Activated effector memory CD4-positive, alpha-beta T cell treated with anti-CD3 and anti-CD28 coated beads, Interleukin-2, amount 50 U/mL, for 16 hours (primary cell): ENCODE measurements around the gene CABLES2.
"Not testable (repeated sequence)": the region's sequence is repeated elsewhere in the genome, so short reads cannot be mapped to it uniquely, and the experiment has no call there.

Source experiments
- DNase-seq: peaks from one replicate; pipeline ENCODE4 v3.0.0-alpha.2; 2020

CABLES2 gene

DNA sequence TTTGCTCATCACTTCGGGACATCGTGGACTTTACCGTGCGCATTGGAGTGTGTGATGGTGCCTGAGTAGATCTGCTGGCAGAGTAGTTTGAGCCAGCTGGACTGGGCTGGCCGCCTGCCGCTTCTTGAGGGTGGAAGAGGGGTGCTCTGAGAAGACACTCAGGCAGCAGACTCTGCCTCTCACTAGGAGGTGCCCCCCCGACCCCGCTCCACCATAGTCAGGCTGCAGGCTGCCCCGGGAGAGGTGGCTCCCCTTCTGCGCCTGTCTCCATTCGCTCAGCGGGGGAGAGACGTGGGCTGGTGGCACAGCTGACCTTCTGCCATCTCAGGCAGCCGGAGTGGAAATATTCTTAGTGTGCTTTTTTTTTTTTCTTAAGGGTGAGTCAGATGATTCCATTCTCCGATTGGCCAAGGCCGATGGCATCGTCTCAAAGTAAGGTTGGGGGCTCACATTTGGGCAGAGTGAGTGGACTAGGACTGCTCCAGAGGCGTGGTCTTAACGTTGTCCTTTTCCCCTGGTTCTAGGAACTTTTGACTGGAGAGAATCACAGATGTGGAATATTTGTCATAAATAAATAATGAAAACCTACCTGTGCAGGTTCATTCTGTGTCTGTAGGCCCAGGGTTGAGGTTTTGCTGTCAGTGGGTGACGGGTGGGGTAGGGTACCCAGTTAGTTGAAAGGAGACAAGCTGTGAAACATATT, 19.0 kb downstream of the CABLES2 start:
- no peak for DNase-seq

DNA sequence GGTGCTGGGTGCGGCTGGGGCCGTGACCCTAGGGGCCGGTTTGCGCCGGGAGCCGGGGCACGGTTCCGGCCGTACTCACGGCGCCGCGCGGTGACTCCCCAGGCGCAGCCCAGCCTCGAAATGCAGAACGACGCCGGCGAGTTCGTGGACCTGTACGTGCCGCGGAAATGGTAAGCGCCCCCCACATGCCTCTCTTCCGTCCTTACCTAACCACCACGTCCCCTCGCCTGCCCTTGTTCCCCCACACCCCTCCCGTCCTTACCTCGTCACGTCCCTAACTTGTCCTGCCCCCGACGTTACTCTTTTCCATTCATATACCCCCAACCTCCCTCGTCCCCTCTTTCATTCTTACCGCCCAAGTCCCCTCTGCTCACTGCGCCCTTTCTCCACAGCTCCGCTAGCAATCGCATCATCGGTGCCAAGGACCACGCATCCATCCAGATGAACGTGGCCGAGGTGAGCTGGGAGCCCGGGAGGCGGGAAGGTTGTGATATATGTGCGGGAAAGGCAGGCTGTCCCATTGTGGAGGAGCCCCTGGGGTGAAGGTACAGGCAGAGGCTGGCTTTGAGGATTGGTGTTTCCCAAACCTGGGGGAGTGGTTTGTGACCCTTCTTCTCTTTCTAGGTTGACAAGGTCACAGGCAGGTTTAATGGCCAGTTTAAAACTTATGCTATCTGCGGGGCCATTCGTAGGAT, 19.7 kb downstream of the CABLES2 start:
- DNase-seq, result no peak

DNA sequence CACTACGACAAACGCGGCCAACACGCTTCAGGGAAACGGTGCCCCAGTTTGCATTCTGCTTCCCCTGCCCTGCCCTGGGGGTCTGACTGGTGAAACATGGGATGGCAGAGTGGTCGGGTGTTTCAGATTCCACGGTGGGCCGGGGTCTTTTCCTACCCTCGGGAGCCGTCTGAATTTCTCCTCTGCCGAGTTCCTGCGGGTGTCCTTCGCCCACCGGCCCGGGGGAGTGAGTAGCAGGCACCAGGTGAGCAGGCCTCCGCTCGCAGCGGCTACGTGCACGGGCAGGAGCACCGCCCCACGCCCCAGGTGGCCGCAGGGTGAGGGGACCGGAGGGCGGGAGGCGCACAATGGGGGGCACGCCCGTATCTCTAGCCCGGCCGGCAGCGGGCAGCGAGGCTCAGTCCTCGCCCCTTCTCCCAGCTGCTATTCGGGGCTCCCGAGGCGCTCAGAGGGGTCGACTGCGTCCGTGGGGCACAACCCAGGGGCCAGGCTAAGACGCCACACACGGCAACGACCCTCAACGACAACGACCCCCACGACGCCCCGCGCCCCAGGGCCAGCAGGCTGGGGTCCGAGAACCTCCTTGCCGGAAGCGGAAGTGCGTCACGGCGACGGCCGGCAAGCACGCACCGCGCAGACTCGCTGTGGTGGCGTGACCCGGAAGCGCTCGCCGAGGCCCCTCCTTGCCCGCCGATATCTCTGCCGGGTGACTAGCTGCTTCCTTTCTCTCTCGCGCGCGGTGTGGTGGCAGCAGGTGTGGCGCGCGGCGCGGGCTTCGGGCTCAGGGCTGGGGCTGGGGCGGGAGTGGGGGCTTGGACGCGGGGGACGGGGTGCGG, 20.5 kb downstream of the CABLES2 start, which contains the start of gene RPS21:
Gene RPS21, plus strand, starts transcription at position 721 of the 836 bp plus-strand sequence. CDS start 236 bp downstream, outside the sequence.
- DNase-seq, result peak; percentile 97

DNA sequence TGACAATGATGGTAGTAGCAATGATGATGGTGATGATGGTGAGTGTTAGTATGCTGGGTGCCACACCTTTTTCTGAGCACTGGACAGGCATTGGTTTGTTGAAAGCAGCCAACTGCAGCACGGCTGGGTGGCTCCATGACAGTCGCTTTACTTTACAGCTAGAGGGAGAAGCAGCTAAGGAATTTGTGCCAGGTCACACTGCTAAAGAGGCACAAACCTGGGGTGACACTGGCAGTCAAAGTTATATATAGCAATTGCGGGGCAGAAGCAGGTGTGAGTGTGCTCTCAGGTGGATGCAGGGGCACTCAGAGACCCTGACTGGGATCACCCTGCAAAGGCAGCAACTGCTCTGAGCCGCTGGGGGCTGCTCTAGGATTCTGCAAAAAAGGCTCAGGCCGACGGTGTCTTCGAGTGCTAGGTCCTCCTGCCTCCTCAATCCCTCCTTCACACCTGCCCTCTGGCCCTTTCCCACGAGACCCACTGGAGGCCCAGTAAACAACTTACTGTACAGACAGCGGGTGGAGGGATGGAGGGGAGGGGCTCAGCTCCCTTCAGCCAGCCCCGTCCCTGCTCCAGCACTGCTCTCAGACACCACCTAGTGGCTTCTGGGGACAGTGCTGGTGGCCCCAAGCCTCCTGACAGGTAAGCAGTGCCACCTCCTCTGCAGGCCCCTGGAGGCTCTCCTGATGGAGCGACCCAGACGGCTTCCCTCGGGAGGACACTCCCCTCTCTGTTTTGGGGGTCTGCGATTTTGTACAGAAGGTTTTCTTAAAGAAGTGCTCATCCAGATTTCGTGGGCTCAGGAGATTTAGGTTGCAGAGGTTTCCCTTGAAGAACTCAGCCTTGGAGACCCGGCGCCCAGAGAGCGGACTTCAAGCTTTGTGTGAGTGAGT, 24.5 kb downstream of the CABLES2 start:
- DNase-seq, result peak; percentile 91

DNA sequence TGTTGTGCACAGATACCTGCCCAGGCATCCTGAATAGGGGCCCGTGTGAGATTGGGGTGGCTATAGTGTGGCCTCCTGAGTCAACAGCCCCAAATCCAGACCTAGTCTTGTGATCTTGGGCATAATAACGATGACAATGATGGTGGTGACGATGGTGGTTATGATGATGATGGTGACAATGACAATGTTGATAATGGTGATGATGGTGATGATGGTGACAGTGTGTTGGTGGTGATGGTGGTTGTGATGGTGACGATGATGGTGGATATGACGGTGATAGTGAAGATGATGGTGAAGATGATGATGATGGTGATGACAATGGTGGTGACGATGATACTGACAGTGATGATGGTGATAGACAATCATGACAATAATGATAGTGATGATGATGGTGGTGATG, 25.2 kb downstream of the CABLES2 start:
- no peak for DNase-seq

DNA sequence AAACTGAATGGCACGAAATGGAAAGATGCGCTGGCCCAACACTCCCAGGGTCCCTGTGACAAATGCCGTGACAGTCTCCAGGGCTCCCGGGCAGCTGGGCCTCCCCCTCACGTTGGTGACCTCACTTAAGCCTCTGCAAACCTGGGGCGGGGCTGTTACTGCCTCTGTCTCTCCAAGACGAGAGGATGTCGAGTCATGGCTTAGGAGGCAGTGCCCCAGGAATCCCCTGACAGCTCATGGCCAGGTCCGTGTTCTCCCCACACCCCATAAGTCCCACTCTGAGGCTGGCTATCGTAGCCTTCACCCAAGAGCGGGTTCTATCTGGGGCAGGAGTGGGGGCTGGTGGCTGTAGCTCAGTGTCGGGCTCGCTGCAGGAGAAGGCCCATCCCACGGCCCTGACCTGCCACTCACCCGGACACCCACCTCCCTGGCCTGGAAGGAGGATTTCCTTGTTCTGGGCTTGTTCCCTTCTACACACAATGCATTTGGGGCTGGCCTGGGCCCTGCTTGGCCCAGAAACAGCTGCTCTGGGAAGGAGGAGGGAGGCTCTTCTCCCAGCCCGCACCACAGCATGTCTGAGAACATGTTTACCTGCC, 25.8 kb downstream of the CABLES2 start:
- DNase-seq, result no peak

DNA sequence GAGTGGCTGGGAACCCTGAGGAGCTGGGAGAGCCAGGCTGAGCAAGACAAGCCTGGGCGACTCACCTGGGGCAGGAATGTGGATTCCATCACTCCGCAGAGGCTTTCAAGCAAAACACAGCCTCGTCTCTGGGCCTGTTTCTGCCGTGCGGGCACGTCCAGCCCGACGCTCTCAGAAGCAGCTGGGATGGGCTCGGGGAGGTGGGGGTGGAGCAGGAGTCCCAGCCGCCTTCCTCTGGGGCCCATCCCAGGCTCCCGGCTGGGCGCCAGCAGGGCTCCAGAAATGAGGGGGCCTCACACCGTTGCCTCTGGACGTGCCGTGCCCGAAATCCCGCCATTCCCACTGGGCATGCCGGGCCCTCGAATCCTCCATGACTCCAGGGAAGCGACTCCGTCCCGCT, 28.9 kb downstream of the CABLES2 start:
- no peak for DNase-seq

DNA sequence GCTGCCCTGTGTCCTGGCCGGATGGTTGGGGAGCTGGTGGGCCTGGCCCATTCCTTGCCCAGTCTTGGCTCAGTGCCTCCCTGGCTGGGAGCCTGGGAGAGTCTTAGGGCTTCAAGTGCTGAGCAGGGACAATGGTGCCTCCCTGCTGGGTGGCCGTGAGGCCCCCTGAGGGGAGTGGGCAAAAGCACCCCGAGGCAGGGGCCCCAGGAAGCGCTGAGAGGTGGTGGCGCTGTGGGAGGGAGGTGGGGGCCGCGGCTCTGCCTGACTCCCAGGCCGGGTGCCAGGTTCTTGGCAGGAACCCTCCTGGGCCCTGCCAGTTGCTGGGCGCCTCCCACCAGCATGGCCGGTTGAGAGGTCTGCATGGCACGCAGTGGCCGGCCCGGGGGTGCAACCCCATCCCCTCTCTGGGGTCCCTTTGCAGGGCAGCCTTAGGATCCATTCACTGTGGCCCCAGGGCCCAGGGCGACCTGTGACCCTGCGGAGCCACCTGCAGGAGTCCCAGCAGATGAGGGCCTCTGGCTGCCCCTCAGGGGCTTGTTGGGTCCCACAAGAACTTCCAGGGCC, 29.4 kb downstream of the CABLES2 start:
- DNase-seq, result no peak

DNA sequence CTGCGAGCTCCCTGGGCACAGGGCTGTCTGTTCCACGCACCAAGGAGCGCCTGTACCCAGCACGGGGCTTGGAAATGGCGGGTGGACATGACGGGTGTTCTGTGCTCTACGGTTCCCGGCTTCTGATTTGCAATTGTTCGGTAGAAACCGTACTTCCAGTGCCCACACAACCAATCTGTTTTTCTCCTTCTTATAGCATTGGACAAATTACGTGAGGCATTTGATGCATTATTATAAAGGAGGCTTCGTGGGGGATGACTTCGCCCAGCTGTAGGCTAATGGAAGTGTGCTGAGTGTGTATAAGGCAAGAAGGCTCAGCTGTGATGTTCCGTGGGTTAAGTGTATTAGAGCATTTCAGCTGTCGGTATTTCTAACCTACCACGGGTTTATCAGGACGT, 30.0 kb downstream of the CABLES2 start:
- no peak for DNase-seq

DNA sequence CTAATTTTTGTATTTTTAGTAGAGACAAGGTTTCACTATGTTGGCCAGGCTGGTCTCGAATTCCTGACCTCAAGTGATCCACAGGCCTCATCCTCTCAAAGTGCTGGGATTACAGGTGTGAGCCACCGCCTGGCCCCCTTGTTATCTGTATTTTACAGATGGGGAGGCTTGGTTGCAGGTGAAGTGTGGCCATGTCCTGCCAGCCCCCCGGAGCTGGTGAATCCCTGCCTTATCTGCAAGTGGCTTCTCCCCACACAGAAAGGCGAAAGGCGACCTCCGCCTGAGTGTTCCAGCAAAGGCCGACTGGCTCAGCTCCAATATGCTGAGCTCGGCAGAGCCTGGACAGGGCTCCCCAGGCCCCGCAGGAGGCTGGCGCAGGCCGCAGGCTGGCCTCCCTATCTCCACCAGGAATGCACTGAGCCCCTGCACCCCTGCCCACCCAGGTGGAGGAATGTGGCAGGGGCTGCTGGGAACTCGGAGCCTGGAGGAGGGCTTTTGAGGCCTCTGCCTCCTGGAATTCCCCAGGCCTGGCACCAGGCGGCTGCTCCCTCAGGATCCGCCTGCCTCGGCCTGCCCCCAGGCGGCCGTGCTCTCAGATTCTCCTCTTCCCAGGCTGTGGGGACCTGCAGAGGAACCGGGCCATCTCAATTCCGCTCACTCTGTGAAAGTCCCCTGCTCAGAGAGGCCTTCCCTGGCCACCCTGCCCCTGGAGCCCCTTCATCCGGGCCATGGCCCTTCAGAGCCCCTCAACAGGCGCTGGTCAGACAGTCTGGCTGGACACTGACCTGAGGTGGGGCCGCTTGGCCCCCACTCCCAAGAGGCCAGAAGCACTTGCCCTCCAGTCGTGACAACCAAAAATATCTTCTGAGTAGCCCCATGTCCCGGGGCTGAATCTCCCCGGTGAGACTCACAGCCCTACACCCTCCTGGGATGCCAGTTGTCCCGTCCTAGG, 30.7 kb downstream of the CABLES2 start:
- DNase-seq, result no peak

DNA sequence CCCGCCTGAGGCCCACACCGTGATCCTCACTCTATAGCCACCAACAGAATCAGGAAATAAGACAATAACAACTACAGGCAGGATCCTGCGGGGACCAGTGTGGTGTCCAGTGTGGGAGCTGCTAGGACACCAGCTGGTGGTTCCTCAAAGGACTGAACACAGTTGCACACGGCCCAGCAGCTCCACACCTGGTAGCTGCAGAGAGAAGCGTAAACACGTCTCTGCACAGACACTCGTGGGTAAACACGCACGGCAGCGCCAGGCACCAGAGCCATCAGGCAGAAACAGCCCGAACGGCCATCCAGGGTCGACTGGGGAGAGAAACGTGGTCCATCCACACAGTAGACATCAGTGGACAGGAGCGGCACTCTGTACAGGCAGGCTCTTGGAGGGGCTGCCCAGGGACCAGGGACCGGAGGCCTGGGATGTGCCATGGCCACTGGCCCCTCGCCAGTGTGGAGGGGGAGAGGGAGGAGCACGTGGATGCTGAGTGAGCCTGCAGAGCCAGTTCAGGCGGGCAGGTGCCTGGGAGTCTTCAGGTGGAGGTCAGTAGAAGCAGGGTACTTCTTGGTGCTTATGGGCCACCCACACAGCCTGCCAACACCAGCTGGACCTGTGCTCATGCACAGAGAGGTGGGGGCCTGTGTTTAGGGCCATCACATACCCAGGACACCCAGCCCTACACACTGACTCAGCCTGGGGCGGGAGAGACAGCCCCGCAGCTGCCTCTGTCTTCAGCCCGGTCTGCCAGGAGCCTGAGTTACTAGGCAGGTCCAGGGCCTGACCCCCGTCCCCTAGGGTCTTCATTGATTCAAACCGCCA, 32.5 kb downstream of the CABLES2 start:
- no peak for DNase-seq

DNA sequence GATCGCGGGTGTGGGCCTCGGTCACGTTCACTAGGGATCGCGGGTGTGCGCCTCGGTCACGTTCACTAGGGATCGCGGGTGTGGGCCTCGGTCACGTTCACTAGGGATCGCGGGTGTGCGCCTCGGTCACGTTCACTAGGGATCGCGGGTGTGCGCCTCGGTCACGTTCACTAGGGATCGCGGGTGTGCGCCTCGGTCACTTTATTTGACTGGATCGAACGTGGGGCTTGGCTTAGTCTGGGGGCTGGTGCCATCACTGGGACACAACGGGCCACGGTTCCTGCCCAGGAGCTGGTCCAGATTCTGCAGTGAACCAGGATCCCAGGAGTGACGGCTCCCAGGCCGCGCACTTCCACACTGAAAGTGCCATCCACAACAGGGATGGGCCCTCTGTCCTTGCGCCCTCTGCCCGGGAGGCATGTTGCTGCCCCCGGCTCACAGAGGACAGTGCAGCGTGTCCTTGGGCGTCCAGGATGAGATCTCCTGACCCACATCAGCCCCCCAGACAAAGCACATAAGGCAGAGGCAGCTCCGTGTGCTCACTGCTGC, 33.4 kb downstream of the CABLES2 start:
- not testable (repeated sequence) for DNase-seq

DNA sequence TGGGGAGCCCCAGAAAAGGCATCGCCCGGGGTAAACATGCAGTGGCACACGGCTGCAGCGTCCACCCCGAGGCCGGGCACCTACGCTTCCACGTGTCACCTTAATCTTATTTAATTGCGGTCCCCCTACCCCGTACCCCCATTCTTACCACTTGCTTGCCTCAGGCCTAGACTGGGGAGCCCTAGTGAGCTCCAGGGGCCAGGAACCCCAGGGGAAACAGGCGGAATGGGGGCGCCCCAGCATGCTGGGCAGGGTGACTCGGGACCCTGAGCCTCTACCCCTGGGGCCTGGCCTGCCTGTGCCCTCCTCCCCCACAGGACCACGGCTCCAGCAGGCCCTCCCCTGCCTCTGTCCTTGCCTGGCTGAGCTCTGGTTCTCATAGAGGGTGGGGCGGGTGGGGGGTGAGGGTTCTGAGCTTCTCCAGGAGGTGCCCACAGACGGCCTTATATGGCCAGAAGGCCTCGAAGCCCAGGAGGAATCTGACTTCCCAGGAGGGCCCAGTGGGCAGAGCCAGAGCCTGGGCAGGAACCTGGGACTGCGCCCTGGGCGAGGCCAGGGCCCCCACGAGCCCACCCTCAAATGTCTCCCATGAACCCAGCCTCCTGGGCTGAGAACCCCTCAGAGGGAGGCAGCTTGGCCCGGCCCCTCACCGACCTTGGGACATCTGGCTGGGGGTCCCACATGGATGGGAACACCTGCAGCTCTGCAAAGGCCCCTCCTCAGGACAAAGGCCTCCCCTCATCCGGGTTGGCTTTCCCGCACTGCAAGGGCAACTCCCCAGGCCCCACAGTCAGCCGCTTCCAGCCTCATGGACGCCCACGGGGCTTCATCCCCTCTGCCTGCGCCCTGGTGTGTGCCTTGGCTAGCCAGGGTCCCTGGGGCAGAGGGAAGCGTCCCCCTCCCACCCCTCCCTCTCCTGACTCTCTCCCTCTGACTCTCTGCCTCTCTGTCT, 34.8 kb downstream of the CABLES2 start:
- DNase-seq, result no peak

DNA sequence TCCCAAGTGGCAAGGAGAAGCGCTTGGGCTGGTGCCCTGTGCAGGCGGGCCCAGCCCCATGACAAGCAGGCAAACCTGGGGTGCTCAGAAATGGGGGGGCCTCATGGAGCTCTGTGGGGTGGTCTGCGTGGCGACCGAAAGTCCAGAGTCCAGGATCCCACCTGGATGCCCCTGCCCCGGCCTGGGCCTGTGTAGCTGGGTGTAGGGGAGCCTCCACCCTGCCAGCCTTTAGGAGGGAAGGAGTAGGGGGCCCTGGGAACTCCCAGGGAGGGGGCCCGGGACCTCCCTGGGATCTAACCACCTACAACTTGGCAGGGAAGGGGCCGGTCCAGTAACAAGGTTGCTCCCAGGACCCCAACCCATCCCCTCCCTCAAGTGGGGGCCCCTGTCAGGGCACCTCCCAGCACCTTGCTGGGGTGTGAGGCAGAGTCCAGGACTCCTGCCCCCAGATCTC, 35.5 kb downstream of the CABLES2 start:
- DNase-seq, result no peak

DNA sequence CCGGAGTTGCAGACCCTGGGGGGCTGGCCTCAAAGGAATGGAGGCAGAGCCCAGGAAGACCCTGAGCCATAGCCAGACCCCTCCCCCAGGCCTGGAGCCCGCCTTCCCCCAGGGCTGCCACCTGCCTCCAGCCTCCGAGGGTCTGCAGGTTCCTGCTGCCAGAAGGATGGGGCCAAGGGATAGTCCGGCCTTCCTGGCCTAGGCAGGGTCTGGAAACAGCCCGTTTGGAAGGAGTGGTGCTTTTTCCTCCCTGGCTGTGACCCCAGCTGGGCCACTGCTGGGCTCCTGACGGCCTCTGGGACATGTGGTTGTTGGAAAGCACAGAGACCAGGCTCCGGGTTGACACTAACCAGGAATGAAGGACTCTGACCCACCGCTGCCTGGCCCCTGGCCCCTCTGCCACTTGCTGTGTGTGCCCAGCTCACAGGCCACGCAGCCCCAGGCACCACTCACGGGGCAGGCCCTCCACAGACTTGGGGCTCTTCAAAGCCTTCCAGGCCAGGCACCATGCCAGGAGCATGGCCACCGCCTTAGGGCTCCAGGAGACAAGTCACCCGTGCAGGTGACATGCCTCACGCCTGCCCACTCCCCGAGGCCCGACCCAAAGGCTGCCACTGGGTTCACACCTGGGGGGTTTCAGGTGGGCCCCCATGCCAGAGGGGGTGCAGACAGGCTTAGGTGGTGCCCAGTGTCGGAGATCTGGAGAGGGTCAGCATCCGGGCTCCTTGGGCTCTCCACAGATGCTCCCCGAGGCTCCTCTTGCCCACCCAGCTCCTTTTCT, 36.1 kb downstream of the CABLES2 start:
- DNase-seq, result no peak

DNA sequence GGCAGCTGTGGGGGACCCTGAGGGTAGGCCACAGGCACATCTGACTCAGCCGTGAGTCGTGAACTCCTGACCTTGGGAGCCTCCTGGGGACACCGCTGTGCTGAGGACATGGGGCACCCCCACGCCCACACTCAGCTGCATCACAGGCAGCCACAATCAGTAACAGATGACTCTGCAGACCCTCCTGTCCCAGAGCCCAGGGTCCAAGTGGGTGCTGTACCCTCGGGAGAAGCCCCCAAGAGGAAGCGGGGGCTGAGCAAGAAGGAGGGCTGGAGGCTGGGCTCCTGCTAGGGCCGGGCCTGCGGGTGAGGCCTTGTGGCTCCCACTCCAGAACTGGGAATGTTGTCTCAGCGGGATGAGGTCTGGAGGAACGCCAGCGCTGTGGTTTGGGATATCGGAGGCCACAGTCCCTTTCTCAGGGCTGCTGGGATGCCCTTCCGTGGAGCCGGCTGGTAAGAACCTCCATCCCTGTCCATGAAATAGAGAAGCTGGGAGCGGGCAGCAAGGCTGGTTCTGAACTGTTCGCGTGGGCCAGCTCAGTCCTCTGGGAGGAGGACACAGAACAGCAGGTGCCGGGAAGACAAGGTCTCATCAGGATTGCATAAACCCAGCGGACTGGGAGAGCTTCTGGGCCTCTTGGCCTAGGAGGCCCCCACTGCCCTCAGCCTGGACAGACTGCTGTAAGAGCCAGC, 36.8 kb downstream of the CABLES2 start:
- DNase-seq, result peak; percentile 68

DNA sequence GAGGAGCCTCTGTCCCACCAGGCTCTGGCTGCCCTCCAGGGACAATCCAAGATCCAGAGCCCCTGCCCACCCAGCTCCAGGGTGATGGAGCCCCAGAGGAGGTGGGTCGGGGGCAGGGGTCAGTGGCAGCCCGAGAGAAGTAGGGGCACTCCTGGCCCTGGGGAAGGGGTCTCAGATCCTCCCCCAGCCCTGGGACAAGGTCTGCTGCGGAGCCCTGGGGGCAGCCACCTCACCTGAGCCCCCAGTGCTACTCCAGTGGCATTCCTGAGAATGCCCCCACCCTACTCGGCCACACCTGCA, 37.3 kb downstream of the CABLES2 start:
- DNase-seq, result no peak
